WTC11 (cell line): Measurements from ENCODE around the gene OCEL1.

Experiments used
- CTCF ChIP-seq: fragments of 200-600 bp; IDR thresholded peaks from 2 replicates; pipeline ENCODE4 v1.8.0; 2022; ENCODE audit warnings: antibody characterized with exemption
- FOXP1 ChIP-seq: sonication (generic); formaldehyde crosslinking; IDR thresholded peaks from 2 replicates; pipeline ENCODE4 v1.8.0; 2022; ENCODE audit warnings: missing genetic modification reagents, mild to moderate bottlenecking, moderate library complexity, borderline replicate concordance
- JAZF1 ChIP-seq: fragments of 250-450 bp; sonication (Bioruptor Pico); IDR thresholded peaks from 2 replicates; pipeline ENCODE4 v1.9.0; 2021; ENCODE audit warnings: moderate library complexity, mild to moderate bottlenecking, inconsistent platforms
- NR2C2 ChIP-seq: sonication (generic); formaldehyde crosslinking; IDR thresholded peaks from 2 replicates; pipeline ENCODE4 v1.8.0; 2022; ENCODE audit warnings: mild to moderate bottlenecking, missing genetic modification reagents
- RELA ChIP-seq: sonication (generic); formaldehyde crosslinking; IDR thresholded peaks from 2 replicates; pipeline ENCODE4 v1.8.1; 2022; ENCODE audit warnings: missing genetic modification reagents, mild to moderate bottlenecking, borderline replicate concordance
- SOX15 ChIP-seq: fragments of 250-450 bp; sonication (Bioruptor Pico); IDR thresholded peaks from 2 replicates; pipeline ENCODE4 v1.9.0; 2021; ENCODE audit warnings: mild to moderate bottlenecking
- SP1 ChIP-seq: sonication (generic); formaldehyde crosslinking; conservative IDR thresholded peaks from 2 replicates; pipeline ENCODE4 v1.8.1; 2022; ENCODE audit warnings: missing genetic modification reagents
- ZNF263 ChIP-seq: sonication (generic); formaldehyde crosslinking; IDR thresholded peaks from 2 replicates; pipeline ENCODE4 v1.8.1; 2022; ENCODE audit warnings: low read depth, mild to moderate bottlenecking, moderate library complexity, missing genetic modification reagents
- ZNF512 ChIP-seq: sonication (generic); formaldehyde crosslinking; IDR thresholded peaks from 2 replicates; pipeline ENCODE4 v1.8.1; 2022; ENCODE audit warnings: missing genetic modification reagents, borderline replicate concordance
- ZSCAN18 ChIP-seq: fragments of 250-450 bp; sonication (Bioruptor Pico); IDR thresholded peaks from 2 replicates; pipeline ENCODE4 v2.1.2; 2022; ENCODE audit warnings: mild to moderate bottlenecking, moderate library complexity

GRCh38 chr19:17220207-17220758 lies 5.7 kb upstream of the OCEL1 start:
- TF ChIP-seq ZSCAN18 (CRISPR knock-in tag) (no peak), FOXP1 (no peak), CTCF (no peak), RELA (CRISPR knock-in tag) (no peak), ZNF263 (CRISPR knock-in tag) (no peak), JAZF1 (CRISPR knock-in tag) (no peak), SP1 (CRISPR knock-in tag) (no peak), NR2C2 (CRISPR knock-in tag) (no peak), ZNF512 (CRISPR knock-in tag) (no peak), SOX15 (no peak)
